H1 (cell line): ENCODE measurements around the gene GFAP. TPM values are rescaled to one million over a fixed set of nuclear protein-coding genes. Genes with fewer than 3 reads are reported as not detected.

Source experiments
- CTCF ChIA-PET: fragments of 300-600 bp; sonication (Branson Sonifier 250); formaldehyde crosslinking; loops from one replicate; lab custom pipeline; 2021; ENCODE audit not compliant: partially characterized antibody; lab: Charles Lee
- POLR2A ChIA-PET: fragments of 300-600 bp; sonication (Branson Sonifier 250); formaldehyde crosslinking; loops from one replicate; lab custom pipeline; 2021; ENCODE audit warnings: inconsistent platforms; ENCODE audit not compliant: partially characterized antibody; lab: Charles Lee
- DNase-seq, 2 experiments: peaks; one replicate each; pipeline versions ENCODE4 v3.0.0 to v3.0.0-alpha.2; 2010 to 2022; ENCODE audit warnings: low spot score in 2 of 2, low read depth in 1 of 2, mixed read lengths in 1 of 2
- FAIRE-seq: peaks from 2 replicates; lab custom pipeline; 2011; peaks lifted over from hg19 to GRCh38; lab: Jason Lieb, UNC
- H2AFZ ChIP-seq: 2 replicates; pipeline ENCODE4 v1.8.1; 2012; ENCODE audit warnings: low read length, inconsistent platforms
- H2AK5ac ChIP-seq: 2 replicates; pipeline ENCODE4 v1.6.1; 2013; ENCODE audit warnings: low read depth, low read length
- H2BK120ac ChIP-seq: replicated peaks from 2 replicates; pipeline ENCODE3; 2013; ENCODE audit warnings: low read depth, low read length, inconsistent platforms
- H2BK12ac ChIP-seq: 2 replicates; pipeline ENCODE4 v1.6.1; 2013; ENCODE audit warnings: low read depth, low read length
- H2BK15ac ChIP-seq: 2 replicates; pipeline ENCODE4 v1.6.1; 2013; ENCODE audit warnings: low read length
- H2BK20ac ChIP-seq: 2 replicates; pipeline ENCODE4 v1.6.1; 2013; ENCODE audit warnings: low read length
- H2BK5ac ChIP-seq: 2 replicates; pipeline ENCODE4 v1.6.1; 2013; ENCODE audit warnings: low read depth, low read length
- H3K14ac ChIP-seq: 2 replicates; pipeline ENCODE4 v1.6.1; 2013; ENCODE audit warnings: inconsistent platforms; ENCODE audit not compliant: insufficient read length
- H3K18ac ChIP-seq: 2 replicates; pipeline ENCODE4 v1.6.1; 2013; ENCODE audit warnings: low read length; ENCODE audit errors: extremely low read depth
- H3K23ac ChIP-seq: 2 replicates; pipeline ENCODE4 v1.6.1; 2013; ENCODE audit warnings: inconsistent platforms; ENCODE audit not compliant: insufficient read length
- H3K23me2 ChIP-seq: 2 replicates; pipeline ENCODE4 v1.6.1; 2013; ENCODE audit warnings: low read depth, low read length
- H3K27ac ChIP-seq: 2 replicates; pipeline ENCODE4 v1.6.1; 2011; ENCODE audit warnings: low read depth, low read length, inconsistent platforms
- H3K27me3 ChIP-seq, 4 experiments: replicated peaks in 1 of 4; 1 replicate in 1 of 4; 2 replicates in 3 of 4; pipeline versions ENCODE4 v1.6.1 to v1.8.1; 2011 to 2013; ENCODE audit warnings: low read length in 3 of 4, mild to moderate bottlenecking in 3 of 4, inconsistent platforms in 2 of 4, mixed read lengths in 2 of 4, moderate library complexity in 1 of 4; ENCODE audit not compliant: control insufficient read depth in 3 of 4, insufficient read depth in 3 of 4; ENCODE audit errors: extremely low read depth in 1 of 4
- H3K36me3 ChIP-seq, 4 experiments: 2 replicates each; pipeline versions ENCODE4 v1.6.1 to v1.8.1; 2011 to 2013; ENCODE audit warnings: mild to moderate bottlenecking in 4 of 4, low read length in 3 of 4, moderate library complexity in 2 of 4, control low read depth in 1 of 4, inconsistent platforms in 1 of 4; ENCODE audit not compliant: insufficient read depth in 4 of 4, control insufficient read depth in 2 of 4
- H3K4ac ChIP-seq: replicated peaks from 2 replicates; pipeline ENCODE3; 2013; ENCODE audit warnings: low read length, low read depth, mixed read lengths, inconsistent platforms; ENCODE audit not compliant: insufficient read length
- H3K4me1 ChIP-seq, 4 experiments: replicated peaks in 1 of 4; 1 replicate in 1 of 4; 2 replicates in 3 of 4; pipeline versions ENCODE4 v1.6.1 to v1.8.1; 2011 to 2013; ENCODE audit warnings: low read length in 3 of 4, inconsistent platforms in 2 of 4, mixed read lengths in 1 of 4; ENCODE audit not compliant: insufficient read depth in 4 of 4, control insufficient read depth in 3 of 4
- H3K4me2 ChIP-seq, 2 experiments: 2 replicates each; pipeline versions ENCODE4 v1.6.1 to v1.8.1; 2011 to 2013; ENCODE audit warnings: low read depth in 2 of 2, low read length in 2 of 2, control low read depth in 1 of 2, inconsistent platforms in 1 of 2, mild to moderate bottlenecking in 1 of 2; ENCODE audit not compliant: insufficient read depth in 1 of 2
- H3K4me3 ChIP-seq, 4 experiments: fragments of 200-600, 300-600 bp in 1 of 4; sonication (generic), shearing (Covaris generic), sonication (Bioruptor Twin) in 1 of 4; 2 replicates each; pipeline versions ENCODE4 v1.5.1 to v1.8.1; 2011 to 2016; ENCODE audit warnings: low read length in 4 of 4, low read depth in 3 of 4, control low read depth in 2 of 4, inconsistent platforms in 2 of 4, mild to moderate bottlenecking in 2 of 4, mixed read lengths in 1 of 4, moderate library complexity in 1 of 4; ENCODE audit not compliant: insufficient read depth in 2 of 4; ENCODE audit errors: extremely low read depth in 1 of 4
- H3K56ac ChIP-seq: replicated peaks from 2 replicates; pipeline ENCODE3; 2013; ENCODE audit warnings: low read depth, mild to moderate bottlenecking, mixed read lengths, low read length, inconsistent platforms; ENCODE audit not compliant: insufficient read length
- H3K79me1 ChIP-seq: 2 replicates; pipeline ENCODE4 v1.6.1; 2013; ENCODE audit warnings: low read depth, low read length, control low read depth
- H3K79me2 ChIP-seq, 2 experiments: 2 replicates each; pipeline versions ENCODE4 v1.6.1 to v1.8.1; 2012 to 2013; ENCODE audit warnings: low read length in 2 of 2, mild to moderate bottlenecking in 2 of 2, inconsistent platforms in 1 of 2; ENCODE audit not compliant: insufficient read depth in 2 of 2, control insufficient read depth in 1 of 2
- H3K9ac ChIP-seq, 4 experiments: replicated peaks in 1 of 4; 1 replicate in 1 of 4; 2 replicates in 3 of 4; pipeline versions ENCODE4 v1.6.1 to v1.8.1; 2011 to 2013; ENCODE audit warnings: low read depth in 3 of 4, low read length in 3 of 4, control low read depth in 2 of 4, mild to moderate bottlenecking in 2 of 4, moderate library complexity in 2 of 4, inconsistent platforms in 1 of 4; ENCODE audit errors: extremely low read depth in 1 of 4
- H3K9me3 ChIP-seq, 2 experiments: 2 replicates each; pipeline versions ENCODE4 v1.6.1 to v1.8.1; 2012 to 2013; ENCODE audit warnings: mild to moderate bottlenecking in 2 of 2, moderate library complexity in 2 of 2, control low read depth in 1 of 2, inconsistent platforms in 1 of 2, low read depth in 1 of 2, low read length in 1 of 2, mixed read lengths in 1 of 2; ENCODE audit not compliant: insufficient read depth in 2 of 2
- H4K20me1 ChIP-seq, 2 experiments: replicated peaks in 1 of 2; 2 replicates each; pipeline versions ENCODE3 to v1.8.1; 2011 to 2013; ENCODE audit warnings: inconsistent platforms in 2 of 2, low read length in 2 of 2, mild to moderate bottlenecking in 1 of 2; ENCODE audit not compliant: insufficient read depth in 2 of 2, control insufficient read depth in 1 of 2
- H4K5ac ChIP-seq: 2 replicates; pipeline ENCODE4 v1.6.1; 2013; ENCODE audit warnings: low read length, low read depth, mixed read lengths, inconsistent platforms; ENCODE audit not compliant: insufficient read length
- H4K8ac ChIP-seq: 2 replicates; pipeline ENCODE4 v1.8.0; 2013; ENCODE audit warnings: mild to moderate bottlenecking, moderate library complexity, low read length, inconsistent platforms; ENCODE audit not compliant: insufficient read depth; ENCODE audit errors: extremely low read depth
- H4K91ac ChIP-seq: replicated peaks from 2 replicates; pipeline ENCODE3; 2013; ENCODE audit warnings: low read length, mixed read lengths, inconsistent platforms; ENCODE audit not compliant: insufficient read length
- CHD2 ChIP-seq: IDR thresholded peaks from 2 replicates; pipeline ENCODE4 v1.6.1; 2012; ENCODE audit warnings: low read length, improper control_type of control experiment
- EP300 ChIP-seq, 2 experiments: IDR thresholded peaks; 1 replicate in 1 of 2; 2 replicates in 1 of 2; pipeline ENCODE4 v1.6.1; 2011 to 2012; ENCODE audit warnings: low read depth in 2 of 2, low read length in 2 of 2, mild to moderate bottlenecking in 2 of 2, borderline replicate concordance in 1 of 2, inconsistent platforms in 1 of 2, moderate library complexity in 1 of 2
- EZH2 ChIP-seq: fragments of 200-600 bp; sonication (generic); IDR thresholded peaks from 2 replicates; pipeline ENCODE4 v1.7.1; 2012; ENCODE audit warnings: low read depth, mild to moderate bottlenecking, moderate library complexity, low read length, inconsistent platforms; ENCODE audit not compliant: severe bottlenecking
- KDM4A ChIP-seq: IDR thresholded peaks from one replicate; pipeline ENCODE4 v1.7.1; 2012; ENCODE audit warnings: low read depth, mild to moderate bottlenecking, moderate library complexity, low read length, inconsistent platforms; ENCODE audit not compliant: severe bottlenecking
- KDM5A ChIP-seq: fragments of 200-600 bp; IDR thresholded peaks from 2 replicates; pipeline ENCODE4 v1.7.1; 2012; ENCODE audit warnings: mild to moderate bottlenecking, low read length, inconsistent platforms, mixed read lengths
- POLR2A ChIP-seq, 2 experiments: IDR thresholded peaks; 1 replicate in 1 of 2; 2 replicates in 1 of 2; pipeline ENCODE4 v1.6.1; 2011; ENCODE audit warnings: low read depth in 2 of 2, low read length in 2 of 2, mild to moderate bottlenecking in 2 of 2; ENCODE audit errors: control extremely low read depth in 1 of 2
- POLR2AphosphoS5 ChIP-seq: IDR thresholded peaks from 2 replicates; pipeline ENCODE4 v1.6.1; 2011; ENCODE audit warnings: low read depth, low read length
- POU5F1 ChIP-seq: IDR thresholded peaks from 2 replicates; pipeline ENCODE4 v1.6.1; 2011; ENCODE audit warnings: low read depth, mild to moderate bottlenecking, low read length, moderate library complexity
- SAP30 ChIP-seq: fragments of 300-600 bp; sonication (generic); IDR thresholded peaks from 2 replicates; pipeline ENCODE4 v1.7.1; 2012; ENCODE audit warnings: low read length, moderate library complexity, mild to moderate bottlenecking, inconsistent platforms; ENCODE audit not compliant: insufficient read depth, insufficient replicate concordance
- TBP ChIP-seq: IDR thresholded peaks from 2 replicates; pipeline ENCODE4 v1.6.1; 2011; ENCODE audit warnings: low read depth, low read length, improper control_type of control experiment
- TEAD4 ChIP-seq: IDR thresholded peaks from 2 replicates; pipeline ENCODE4 v1.6.1; 2012; ENCODE audit warnings: low read depth, low read length, inconsistent platforms, mixed read lengths
- WGBS, 2 experiments: shearing (Covaris generic) in 1 of 2; methylation state at CpG; one replicate each; pipeline versions ENCODE4 v1.1.6 to v1.1.7; 2013 to 2015; ENCODE audit warnings: low lambda C conversion rate in 2 of 2, mixed read lengths in 2 of 2, inconsistent platforms in 1 of 2, low coverage in 1 of 2, missing lambda C conversion rate in 1 of 2; ENCODE audit not compliant: insufficient replicate concordance in 2 of 2, insufficient coverage in 1 of 2, insufficient read length in 1 of 2; ENCODE audit errors: extremely low coverage in 1 of 2, missing lambda C conversion rate in 1 of 2; 5-methylcytosine and 5-hydroxymethylcytosine counted together
- polyA plus RNA-seq, 7 experiments: library from polyadenylated mRNA; depleted of rRNA in 3 of 7; stranded (reverse) in 5 of 7; unstranded in 2 of 7; fragments of >200 nt in 5 of 7; fragments of 200-250 nt in 2 of 7; gene quantifications; 1 replicate in 5 of 7; 2 replicates in 1 of 7; 4 replicates in 1 of 7; pipeline versions ENCODE4 v1.2.1 to v1.2.3, GENCODE V29; 2011 to 2013; ENCODE audit warnings: missing spikeins in 2 of 7, mixed read lengths in 2 of 7
- total RNA-seq: library from RNA; stranded (reverse); fragmentation: NEBNext Ultra II Directional; extraction: Animal tissue kit (Norgen Biotek cat#: 25700); gene quantifications from 2 replicates; pipeline ENCODE4 v1.2.1, GENCODE V29; 2021
- TF ChIP-seq, protein P1 (sequence below): IDR thresholded peaks from 2 replicates; pipeline ENCODE4 v1.6.1; 2011; ENCODE audit warnings: low read length, improper control_type of control experiment

The GFAP gene
- total and polyA plus RNA-seq, 2 of the 8 experiments (the other 6 are each of a cell fraction or from before 2014, with no cell fraction given), result 1.3 to 1.5 TPM

DNA sequence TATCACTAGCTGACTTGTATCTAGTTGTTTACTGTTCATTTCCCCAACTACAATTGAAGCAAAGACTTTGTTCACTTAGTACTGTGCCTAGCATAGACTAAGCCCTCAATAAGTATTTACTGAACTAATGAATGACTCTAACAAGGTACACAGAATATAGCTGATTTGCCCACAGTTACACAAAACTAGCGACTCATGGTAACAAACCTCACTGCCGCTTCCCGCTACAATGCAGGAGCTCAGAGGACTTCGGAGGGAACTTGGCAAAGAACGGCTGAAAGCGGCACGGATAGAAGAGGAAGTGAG, 16.6 kb downstream of the GFAP start:
- WGBS, 2 experiments, result 5% methylated on average over 7 of the region's 7 CpGs; no CpG with 5 or more reads in 1 of the 2 experiments
- Histone ChIP-seq H2BK120ac (no peak overlapping the region), H3K9ac (peak overlapping the region; percentile 88 to 99 (median 98)), H4K8ac (peak overlapping the region; percentile 82; the same call in 1 of the 2 replicates), H4K5ac (no peak overlapping the region), H3K79me2 (peaks cover 0 to 36% of the 10 kb centered on the region in 2 experiments; a peak in 3 of 4 replicates), H3K4me3 (peak overlapping the region; percentile 85 to 100 (median 96)), H3K36me3 (peaks cover 0 to 8% (median 6%) of the 10 kb centered on the region in 4 experiments; a peak in 4 of 8 replicates), H3K4me2 (peak overlapping the region; percentile 88 to 97), H3K56ac (peak overlapping the region; percentile 39), H3K27ac (peak overlapping the region; percentile 100), H2BK12ac (no peak overlapping the region), H3K4me1 (peaks cover 0 to 3% (median 1%) of the 10 kb centered on the region in 4 experiments; a peak in 1 of 7 replicates), H2BK5ac (peak overlapping the region; percentile 100; the same call in 1 of the 2 replicates), H2BK15ac (no peak overlapping the region), H4K20me1 (peaks cover 0 to 3% of the 10 kb centered on the region in 2 experiments), H2AK5ac (no peak overlapping the region), H3K14ac (no peak overlapping the region), H3K23ac (no peak overlapping the region), H3K79me1 (0 out of 2 replicates have a peak, but pooled peaks cover 2% of the 10 kb centered on the region), H3K23me2 (peaks cover 4% of the 10 kb centered on the region; the same call in 1 of the 2 replicates), H3K27me3 (no peaks in the 10 kb centered on the region), H3K4ac (no peak overlapping the region), H3K9me3 (no peaks in the 10 kb centered on the region), H4K91ac (no peak overlapping the region), H2AFZ (peak overlapping the region; percentile 45), H2BK20ac (no peak overlapping the region), H3K18ac (no peak overlapping the region)
- no peak for DNase-seq
- ChIA-PET POLR2A (interaction anchor here (0.7 to 3.5 kb wide), 23 partner anchors 8 to 263 kb away, joined by 3 to 23 read pairs (median 4); partner anchors contain the start of genes HEXIM1, HEXIM2 and HIGD1B), CTCF (interaction anchor here (0.6 to 5.8 kb wide), 8 partner anchors 13 to 251 kb away, joined by 3 to 36 read pairs (median 3); no protein-coding TSS in a partner anchor)
- no peak for FAIRE-seq
- TF ChIP-seq POU5F1 (no peak), POLR2AphosphoS5 (no peak), SAP30 (no peak), TEAD4 (no peak), KDM5A (no peak), EZH2 (no peak), CHD2 (no peak), EP300 (IDR thresholded peaks at IDR 0.05; ENCODE audit: borderline replicate concordance in 1 of 2, low read depth in 2 of 2, low read length in 2 of 2) (no peak), POLR2A (IDR thresholded peaks at IDR 0.05; ENCODE audit: control extremely low read depth in 1 of 2, low read depth in 2 of 2, low read length in 2 of 2) (no peak), TBP (no peak), KDM4A (no peak)
- TF ChIP-seq, protein P1, sequence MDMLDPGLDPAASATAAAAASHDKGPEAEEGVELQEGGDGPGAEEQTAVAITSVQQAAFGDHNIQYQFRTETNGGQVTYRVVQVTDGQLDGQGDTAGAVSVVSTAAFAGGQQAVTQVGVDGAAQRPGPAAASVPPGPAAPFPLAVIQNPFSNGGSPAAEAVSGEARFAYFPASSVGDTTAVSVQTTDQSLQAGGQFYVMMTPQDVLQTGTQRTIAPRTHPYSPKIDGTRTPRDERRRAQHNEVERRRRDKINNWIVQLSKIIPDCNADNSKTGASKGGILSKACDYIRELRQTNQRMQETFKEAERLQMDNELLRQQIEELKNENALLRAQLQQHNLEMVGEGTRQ, result no peak
